Measurements from ENCODE around the gene GRAMD1B.

- no peak for TF ChIP-seq CTCF (IDR thresholded peaks at IDR 0.05)
- no peak for TF ChIP-seq POLR2A (IDR thresholded peaks at IDR 0.05)
Measured at GRCh38 chr11:123670081-123670480, 240.0 kb downstream of the GRAMD1B start.

Data from suprapubic skin (tissue), 3 donors.